Ectodermal cell (in vitro differentiated cells): ENCODE measurements around the gene MFRP.

Source experiments
- H3K27ac ChIP-seq: 2 replicates; pipeline ENCODE4 v1.7.0; 2013; ENCODE audit warnings: mild to moderate bottlenecking, low read depth, low read length; ENCODE audit not compliant: insufficient read depth, poor library complexity, severe bottlenecking
- H3K27me3 ChIP-seq: 2 replicates; pipeline ENCODE4 v1.7.0; 2013; ENCODE audit warnings: mild to moderate bottlenecking, low read length; ENCODE audit not compliant: insufficient read depth, control insufficient read depth, poor library complexity, severe bottlenecking
- H3K36me3 ChIP-seq: one replicate; pipeline ENCODE4 v1.7.0; 2013; ENCODE audit warnings: low read length; ENCODE audit not compliant: control insufficient read depth, insufficient read depth
- H3K4me1 ChIP-seq: one replicate; pipeline ENCODE4 v1.7.0; 2013; ENCODE audit warnings: low read length; ENCODE audit not compliant: control insufficient read depth, insufficient read depth
- H3K4me3 ChIP-seq: 2 replicates; pipeline ENCODE4 v1.7.0; 2013; ENCODE audit warnings: low read depth, low read length, control low read depth; ENCODE audit not compliant: insufficient read depth
- H3K9me3 ChIP-seq: 2 replicates; pipeline ENCODE4 v1.7.0; 2013; ENCODE audit warnings: mild to moderate bottlenecking, low read length, moderate library complexity; ENCODE audit not compliant: control insufficient read depth
- WGBS, 2 experiments: methylation state at CpG; one replicate each; pipeline ENCODE4 v1.1.7; 2013; ENCODE audit warnings: missing lambda C conversion rate in 2 of 2; 5-methylcytosine and 5-hydroxymethylcytosine counted together

Gene MFRP

GRCh38 chr11:119378851-119379465 is 32.5 kb upstream of the MFRP start:
- Histone ChIP-seq H3K27me3 (peaks cover 5% of the 10 kb centered on the region), H3K4me1 (peaks cover 59% of the 10 kb centered on the region), H3K27ac (peak overlapping the region; percentile 39), H3K9me3 (no peaks in the 10 kb centered on the region), H3K36me3 (no peaks in the 10 kb centered on the region), H3K4me3 (peak overlapping the region; percentile 2)
- WGBS, 2 experiments = 29 to 34% methylated on average over 10 of the region's 10 CpGs

- Histone ChIP-seq H3K4me1 (peaks cover 59% of the 10 kb centered on the region), H3K27ac (peak overlapping the region; percentile 16), H3K36me3 (no peaks in the 10 kb centered on the region), H3K4me3 (peak overlapping the region; percentile 2), H3K9me3 (no peaks in the 10 kb centered on the region), H3K27me3 (peaks cover 5% of the 10 kb centered on the region)
- 41 to 43% methylated on average over 6 of the region's 6 CpGs for WGBS, 2 experiments
These were observed 31.6 kb upstream of the MFRP start for GRCh38 chr11:119377961-119378667.

GRCh38 chr11:119377112-119377901 is 30.8 kb upstream of the MFRP start:
- 76 to 80% methylated on average over 12 of the region's 12 CpGs for WGBS, 2 experiments
- H3K9me3 ChIP-seq = no peaks in the 10 kb centered on the region
- H3K4me3 ChIP-seq = no peak overlapping the region
- peak overlapping the region; percentile 16 for H3K27ac ChIP-seq
- peaks cover 5% of the 10 kb centered on the region for H3K27me3 ChIP-seq
- H3K4me1 ChIP-seq = peaks cover 62% of the 10 kb centered on the region
- H3K36me3 ChIP-seq = no peaks in the 10 kb centered on the region

GRCh38 chr11:119376197-119376847 is 29.8 kb upstream of the MFRP start:
- Histone ChIP-seq H3K36me3 (no peaks in the 10 kb centered on the region), H3K27me3 (peaks cover 5% of the 10 kb centered on the region), H3K27ac (peak overlapping the region; percentile 16), H3K9me3 (no peaks in the 10 kb centered on the region), H3K4me3 (no peak overlapping the region), H3K4me1 (peaks cover 71% of the 10 kb centered on the region)
- 67 to 69% methylated on average over 11 of the region's 11 CpGs for WGBS, 2 experiments

GRCh38 chr11:119375337-119376196 is 29.1 kb upstream of the MFRP start:
- peak overlapping the region; percentile 16 for H3K27ac ChIP-seq
- peaks cover 74% of the 10 kb centered on the region for H3K4me1 ChIP-seq
- no peak overlapping the region for H3K4me3 ChIP-seq

GRCh38 chr11:119374632-119375336 is 28.3 kb upstream of the MFRP start:
- H3K4me1 ChIP-seq = peaks cover 72% of the 10 kb centered on the region
- no peaks in the 10 kb centered on the region for H3K27me3 ChIP-seq
- H3K36me3 ChIP-seq = no peaks in the 10 kb centered on the region
- no peak overlapping the region for H3K27ac ChIP-seq
- H3K9me3 ChIP-seq = no peaks in the 10 kb centered on the region
- H3K4me3 ChIP-seq = no peak overlapping the region
- WGBS, 2 experiments = 57% methylated on average over 11 of the region's 11 CpGs

More at GRCh38 chr11:119375337-119376196, 29.1 kb upstream of the MFRP start:
- WGBS, 2 experiments = 62 to 68% methylated on average over 14 of the region's 14 CpGs
- Histone ChIP-seq H3K27me3 (no peaks in the 10 kb centered on the region), H3K36me3 (no peaks in the 10 kb centered on the region), H3K9me3 (no peaks in the 10 kb centered on the region)

- H3K36me3 ChIP-seq = no peaks in the 10 kb centered on the region
- WGBS, 2 experiments = 48 to 50% methylated on average over 5 of the region's 5 CpGs
- no peak overlapping the region for H3K4me3 ChIP-seq
These were observed 27.6 kb upstream of the MFRP start for GRCh38 chr11:119373921-119374631.

GRCh38 chr11:119373059-119373920 is 26.8 kb upstream of the MFRP start:
- Histone ChIP-seq H3K27ac (no peak overlapping the region), H3K4me3 (no peak overlapping the region), H3K4me1 (peaks cover 71% of the 10 kb centered on the region), H3K9me3 (no peaks in the 10 kb centered on the region), H3K36me3 (no peaks in the 10 kb centered on the region), H3K27me3 (no peaks in the 10 kb centered on the region)
- 87 to 89% methylated on average over 23 of the region's 23 CpGs for WGBS, 2 experiments

More at GRCh38 chr11:119373921-119374631, 27.6 kb upstream of the MFRP start:
- H3K9me3 ChIP-seq = no peaks in the 10 kb centered on the region
- H3K4me1 ChIP-seq = peaks cover 71% of the 10 kb centered on the region
- no peak overlapping the region for H3K27ac ChIP-seq
- no peaks in the 10 kb centered on the region for H3K27me3 ChIP-seq
